ENCODE data around the gene LIN37.
"Not testable (repeated sequence)": the region's sequence is repeated elsewhere in the genome, so short reads cannot be mapped to it uniquely, and the experiment has no call there.

The LIN37 gene

GRCh38 chr19:35721374-35721773 is 27.0 kb upstream of the LIN37 start:
- no peak for DNase-seq (ENCODE audit: low read depth)
- no peak for TF ChIP-seq CTCF (IDR thresholded peaks at IDR 0.05; ENCODE audit: control insufficient read depth, extremely low read depth, insufficient read depth)

DNA sequence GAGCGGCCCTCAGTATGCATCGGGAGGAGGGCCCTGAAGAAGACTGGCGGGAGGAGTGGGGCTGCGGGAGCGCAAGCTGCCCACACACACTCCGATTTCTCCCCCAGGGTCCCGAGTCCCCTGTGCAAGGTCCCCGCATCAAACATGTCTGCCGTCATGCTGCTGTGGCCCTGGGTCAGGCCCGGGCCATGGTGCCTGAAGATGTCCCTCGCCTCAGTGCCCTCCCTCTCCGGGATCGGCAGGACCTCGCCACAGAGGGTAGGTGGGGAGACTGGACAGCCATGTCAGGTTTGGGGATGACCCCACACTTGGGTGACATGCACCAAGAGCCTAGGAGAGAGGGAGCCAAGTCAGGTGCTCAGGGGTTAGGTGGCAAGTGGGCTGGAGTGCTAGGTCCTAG is 25.9 kb upstream of the LIN37 start:
- TF ChIP-seq CTCF (IDR thresholded peaks at IDR 0.05; ENCODE audit: control insufficient read depth, extremely low read depth, insufficient read depth): no peak
- DNase-seq (ENCODE audit: low read depth): no peak
- H3K4me3 ChIP-seq (ENCODE audit: low read depth, low read length): no peak overlapping the region

More at GRCh38 chr19:35721374-35721773, 27.0 kb upstream of the LIN37 start:
- no peak overlapping the region for H3K4me3 ChIP-seq (ENCODE audit: low read depth, low read length)

DNA sequence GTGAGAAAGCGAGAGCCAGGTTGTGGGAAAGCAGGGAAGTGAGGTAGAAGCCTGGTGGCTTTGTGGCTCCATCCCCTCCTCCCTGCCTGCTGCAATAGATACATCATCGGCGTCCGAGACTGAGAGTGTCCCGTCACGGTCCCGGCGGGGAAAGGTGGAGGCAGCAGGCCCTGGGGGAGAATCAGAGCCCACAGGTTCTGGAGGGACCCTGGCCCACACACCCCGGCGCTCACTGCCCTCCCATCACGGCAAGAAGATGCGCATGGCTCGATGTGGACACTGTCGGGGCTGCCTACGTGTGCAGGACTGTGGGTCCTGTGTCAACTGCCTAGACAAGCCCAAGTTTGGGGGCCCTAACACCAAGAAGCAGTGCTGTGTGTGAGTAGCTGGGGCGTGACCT is 25.5 kb upstream of the LIN37 start:
- no peak for TF ChIP-seq CTCF (IDR thresholded peaks at IDR 0.05; ENCODE audit: control insufficient read depth, extremely low read depth, insufficient read depth)
- DNase-seq (ENCODE audit: low read depth): no peak

GRCh38 chr19:35723671-35724070 is 24.7 kb upstream of the LIN37 start:
- TF ChIP-seq CTCF (IDR thresholded peaks at IDR 0.05; ENCODE audit: control insufficient read depth, extremely low read depth, insufficient read depth): no peak
- H3K4me3 ChIP-seq (ENCODE audit: low read depth, low read length): no peak overlapping the region
- no peak for DNase-seq (ENCODE audit: low read depth)

More for the DNA sequence above, 25.5 kb upstream of the LIN37 start:
- H3K4me3 ChIP-seq (ENCODE audit: low read depth, low read length): no peak overlapping the region

DNA sequence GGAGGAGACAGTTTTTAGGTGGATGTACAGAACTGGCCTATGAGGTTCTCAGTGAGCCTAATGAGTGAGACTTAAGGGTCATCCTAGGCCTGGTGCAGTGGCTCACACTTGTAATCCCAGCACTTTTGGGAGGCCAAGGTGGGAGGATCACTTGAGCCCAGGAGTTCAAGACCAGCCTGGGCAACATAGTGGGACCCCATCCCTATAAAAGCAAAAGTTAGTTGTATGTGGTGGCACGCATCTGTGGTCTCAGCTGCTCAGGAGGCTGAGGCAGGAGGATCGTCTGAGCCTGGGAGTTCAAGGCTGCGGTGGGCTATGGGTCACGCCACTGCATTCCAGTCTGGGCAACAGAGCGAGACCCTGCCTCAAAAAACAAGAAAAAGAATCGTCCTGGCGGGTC is 24.2 kb upstream of the LIN37 start:
- not testable (repeated sequence) for H3K4me3 ChIP-seq (ENCODE audit: low read depth, low read length); DNase-seq (ENCODE audit: low read depth)

- DNase-seq (ENCODE audit: low read depth): no peak
- TF ChIP-seq CTCF (IDR thresholded peaks at IDR 0.05; ENCODE audit: control insufficient read depth, extremely low read depth, insufficient read depth): no peak
- H3K4me3 ChIP-seq (ENCODE audit: low read depth, low read length): no peak overlapping the region
Observed at GRCh38 chr19:35724560-35724959, 23.8 kb upstream of the LIN37 start.

DNA sequence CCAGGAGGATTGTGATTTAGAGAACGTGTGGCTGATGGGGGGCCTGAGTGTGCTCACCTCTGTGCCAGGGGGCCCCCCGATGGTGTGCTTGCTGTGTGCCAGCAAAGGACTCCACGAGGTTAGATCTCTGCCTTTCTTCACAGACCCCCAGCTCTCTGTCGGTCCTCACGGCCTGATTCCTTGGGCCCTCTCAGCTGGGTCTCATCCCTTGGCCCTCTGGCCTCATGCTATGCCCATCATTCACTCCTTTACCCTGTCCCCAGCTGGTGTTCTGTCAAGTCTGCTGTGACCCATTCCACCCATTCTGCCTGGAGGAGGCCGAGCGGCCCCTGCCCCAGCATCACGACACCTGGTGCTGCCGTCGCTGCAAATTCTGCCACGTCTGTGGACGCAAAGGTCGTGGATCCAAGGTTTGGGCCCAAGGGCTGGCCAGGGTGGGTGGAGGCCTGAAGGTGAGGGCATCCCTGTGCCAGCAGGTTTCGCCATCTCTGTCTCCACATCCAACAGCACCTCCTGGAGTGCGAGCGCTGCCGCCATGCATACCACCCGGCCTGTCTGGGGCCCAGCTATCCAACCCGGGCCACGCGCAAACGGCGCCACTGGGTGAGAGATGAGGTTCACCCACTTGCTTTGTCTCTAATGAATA is 23.0 kb upstream of the LIN37 start:
- DNase-seq (ENCODE audit: low read depth): no peak
- no peak overlapping the region for H3K4me3 ChIP-seq (ENCODE audit: low read depth, low read length)

More for the DNA sequence above, 23.0 kb upstream of the LIN37 start:
- no peak for TF ChIP-seq CTCF (IDR thresholded peaks at IDR 0.05; ENCODE audit: control insufficient read depth, extremely low read depth, insufficient read depth)

Data from LNCaP clone FGC (cell line).